Bronchial epithelial cell (primary cell): ENCODE results near the gene GRID2. TPM values are rescaled to one million over a fixed set of nuclear protein-coding genes. Genes with fewer than 3 reads are reported as not detected.
A peak's percentile ranks its signal among the peaks of the same experiment; 100 is the strongest.

ENCODE experiments used
- DNase-seq: peaks from one replicate; pipeline ENCODE4 v3.0.0-alpha.2; 2010; ENCODE audit warnings: low read depth
- FAIRE-seq: peaks from 2 replicates; lab custom pipeline; 2011; peaks lifted over from hg19 to GRCh38; lab: Jason Lieb, UNC
- H3K27me3 ChIP-seq: 2 replicates; pipeline ENCODE4 v1.5.1; 2011; ENCODE audit warnings: low read length; ENCODE audit not compliant: control insufficient read depth, insufficient read depth
- H3K36me3 ChIP-seq: 2 replicates; pipeline ENCODE4 v1.5.1; 2011; ENCODE audit warnings: low read length; ENCODE audit not compliant: control insufficient read depth, insufficient read depth
- H3K4me3 ChIP-seq: 2 replicates; pipeline ENCODE4 v1.5.1; 2011; ENCODE audit warnings: mild to moderate bottlenecking, low read depth, low read length, control low read depth
- total RNA-seq: library from RNA; depleted of rRNA; stranded (reverse); fragments of >200 nt; gene quantifications from 2 replicates; pipeline ENCODE4 v1.2.1, GENCODE V29; 2014
- TF ChIP-seq, protein P1 (sequence below): IDR thresholded peaks from 2 replicates; pipeline ENCODE4 v1.5.1; 2011; ENCODE audit warnings: mild to moderate bottlenecking, moderate library complexity, low read length, control low read depth, inconsistent platforms; ENCODE audit not compliant: insufficient read depth, severe bottlenecking

Gene GRID2
- total RNA-seq, 1 donor from 2014 or later = not detected

DNA sequence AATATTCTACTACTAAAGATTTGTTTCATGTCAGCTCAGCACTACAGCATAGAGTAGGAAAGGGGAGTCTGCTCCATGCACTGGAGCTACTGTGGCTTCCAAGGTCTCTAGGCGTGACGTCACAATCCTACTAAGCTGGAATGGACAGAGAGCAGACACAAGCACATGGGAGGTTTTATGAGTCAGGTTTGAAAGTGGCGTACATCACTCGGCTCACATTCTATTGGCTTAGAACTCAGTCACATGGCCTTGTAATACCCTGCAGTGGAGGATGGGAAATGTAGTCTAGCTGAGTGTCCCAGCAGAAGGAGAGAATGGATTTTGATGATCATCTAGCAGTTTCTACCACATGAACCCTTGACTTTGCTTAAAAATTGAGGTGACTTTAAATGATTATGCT is 899.9 kb downstream of the GRID2 start:
- peak; percentile 10 for DNase-seq
- FAIRE-seq = no peak
- H3K36me3 ChIP-seq = no peaks in the 10 kb centered on the region

DNA sequence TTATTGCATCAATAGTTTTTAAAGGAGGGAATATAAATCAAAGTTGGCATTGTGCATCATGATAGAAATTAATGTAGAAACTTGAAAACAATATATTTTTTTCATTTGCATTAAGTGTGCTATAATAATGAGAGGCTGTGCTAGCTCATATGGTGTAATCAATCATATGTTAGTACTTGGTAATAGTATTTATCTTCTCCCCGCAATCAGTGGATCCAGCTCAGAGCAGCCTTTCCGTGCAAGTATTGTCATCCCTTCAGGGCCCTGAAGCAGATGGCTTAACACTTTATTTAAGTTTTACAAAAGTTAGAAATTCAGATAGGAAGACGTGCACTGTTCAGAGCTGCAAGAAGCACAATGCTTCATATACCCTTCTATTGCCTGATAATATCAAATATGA is 908.5 kb downstream of the GRID2 start:
- TF ChIP-seq, protein P1, sequence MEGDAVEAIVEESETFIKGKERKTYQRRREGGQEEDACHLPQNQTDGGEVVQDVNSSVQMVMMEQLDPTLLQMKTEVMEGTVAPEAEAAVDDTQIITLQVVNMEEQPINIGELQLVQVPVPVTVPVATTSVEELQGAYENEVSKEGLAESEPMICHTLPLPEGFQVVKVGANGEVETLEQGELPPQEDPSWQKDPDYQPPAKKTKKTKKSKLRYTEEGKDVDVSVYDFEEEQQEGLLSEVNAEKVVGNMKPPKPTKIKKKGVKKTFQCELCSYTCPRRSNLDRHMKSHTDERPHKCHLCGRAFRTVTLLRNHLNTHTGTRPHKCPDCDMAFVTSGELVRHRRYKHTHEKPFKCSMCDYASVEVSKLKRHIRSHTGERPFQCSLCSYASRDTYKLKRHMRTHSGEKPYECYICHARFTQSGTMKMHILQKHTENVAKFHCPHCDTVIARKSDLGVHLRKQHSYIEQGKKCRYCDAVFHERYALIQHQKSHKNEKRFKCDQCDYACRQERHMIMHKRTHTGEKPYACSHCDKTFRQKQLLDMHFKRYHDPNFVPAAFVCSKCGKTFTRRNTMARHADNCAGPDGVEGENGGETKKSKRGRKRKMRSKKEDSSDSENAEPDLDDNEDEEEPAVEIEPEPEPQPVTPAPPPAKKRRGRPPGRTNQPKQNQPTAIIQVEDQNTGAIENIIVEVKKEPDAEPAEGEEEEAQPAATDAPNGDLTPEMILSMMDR = no peak
- FAIRE-seq = no peak
- no peak overlapping the region for H3K4me3 ChIP-seq
- H3K36me3 ChIP-seq = no peaks in the 10 kb centered on the region
- H3K27me3 ChIP-seq = no peaks in the 10 kb centered on the region
- DNase-seq = no peak

More for the DNA sequence above, 899.9 kb downstream of the GRID2 start:
- TF ChIP-seq, protein P1 = no peak
- Histone ChIP-seq H3K4me3 (no peak overlapping the region), H3K27me3 (no peaks in the 10 kb centered on the region)

DNA sequence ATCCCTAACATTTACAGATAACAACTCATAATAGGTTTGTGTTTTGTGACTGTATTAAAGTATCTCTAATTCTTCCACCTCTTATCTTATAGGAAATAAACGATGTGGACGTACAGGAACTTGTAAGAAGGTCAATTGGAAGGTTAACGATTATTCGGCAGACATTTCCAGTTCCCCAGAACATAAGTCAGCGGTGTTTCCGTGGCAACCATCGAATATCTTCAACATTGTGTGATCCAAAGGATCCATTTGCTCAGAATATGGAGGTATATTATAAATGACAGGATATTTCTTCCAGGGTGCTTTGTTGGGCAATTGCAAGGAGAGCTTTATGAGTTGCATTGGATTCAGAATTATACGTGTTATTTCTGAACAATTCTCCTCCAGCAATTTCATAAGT is 912.9 kb downstream of the GRID2 start:
- TF ChIP-seq, protein P1 = no peak
- no peak for FAIRE-seq

DNA sequence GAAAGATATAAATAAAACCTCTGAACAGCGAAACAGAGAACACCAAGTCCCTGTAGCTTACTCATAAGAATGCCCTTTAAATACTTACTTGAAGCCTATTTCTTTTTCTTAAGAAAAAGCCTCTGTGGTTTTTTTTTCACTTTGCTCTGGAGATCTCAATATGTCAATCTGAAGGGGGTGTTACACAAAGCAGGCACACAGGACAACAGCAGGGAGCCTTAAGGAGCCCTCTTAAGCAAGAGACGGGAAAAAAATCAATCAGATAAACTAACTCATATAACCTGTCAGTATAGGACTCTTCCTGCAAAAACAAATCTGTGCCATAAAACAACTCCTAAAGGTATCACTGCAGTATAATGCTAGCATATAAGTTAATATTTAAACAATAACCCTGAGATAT is 913.7 kb downstream of the GRID2 start:
- Histone ChIP-seq H3K27me3 (no peaks in the 10 kb centered on the region), H3K4me3 (no peak overlapping the region), H3K36me3 (no peaks in the 10 kb centered on the region)
- no peak for DNase-seq
- FAIRE-seq = no peak
- TF ChIP-seq, protein P1 = no peak

More for the DNA sequence above, 912.9 kb downstream of the GRID2 start:
- Histone ChIP-seq H3K36me3 (no peaks in the 10 kb centered on the region), H3K27me3 (no peaks in the 10 kb centered on the region), H3K4me3 (no peak overlapping the region)
- DNase-seq = no peak

DNA sequence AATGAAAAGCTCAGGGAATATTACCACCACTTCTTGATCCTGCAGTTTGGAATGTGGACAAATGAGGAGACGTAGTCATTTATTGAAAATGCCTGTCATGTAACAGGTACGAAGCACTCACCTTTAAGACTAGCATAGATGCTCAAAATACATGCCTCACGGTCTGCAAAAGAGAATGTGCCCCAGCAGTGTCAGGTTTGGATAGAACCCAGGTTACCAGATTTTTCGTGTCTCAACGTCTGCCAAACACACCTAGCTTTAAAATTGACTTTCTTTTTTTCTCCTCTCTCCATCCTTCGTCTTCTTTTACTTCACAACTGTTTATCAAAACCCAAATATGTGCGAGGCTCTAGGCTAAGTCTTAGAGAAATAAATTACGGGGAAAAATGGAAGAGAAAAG is 918.0 kb downstream of the GRID2 start:
- FAIRE-seq = no peak
- no peaks in the 10 kb centered on the region for H3K27me3 ChIP-seq

More for the DNA sequence above, 918.0 kb downstream of the GRID2 start:
- TF ChIP-seq, protein P1 = no peak
- H3K36me3 ChIP-seq = no peaks in the 10 kb centered on the region
- no peak for DNase-seq
- H3K4me3 ChIP-seq = no peak overlapping the region
